Panc1 (cell line): ENCODE results near the gene SLC22A16.

ENCODE experiments used
- POLR2AphosphoS5 ChIP-seq: IDR thresholded peaks from 2 replicates; pipeline ENCODE4 v1.6.1; 2012; ENCODE audit warnings: mild to moderate bottlenecking, low read depth, low read length, moderate library complexity
- TCF7L2 ChIP-seq: IDR thresholded peaks from 2 replicates; pipeline ENCODE4 v1.6.1; 2011; ENCODE audit warnings: mild to moderate bottlenecking, low read depth, low read length, inconsistent platforms
- TF ChIP-seq, protein P1 (sequence below): fragments of 450-650 bp; IDR thresholded peaks from 2 replicates; pipeline ENCODE4 v1.5.1; 2017; ENCODE audit warnings: mild to moderate bottlenecking

DNA sequence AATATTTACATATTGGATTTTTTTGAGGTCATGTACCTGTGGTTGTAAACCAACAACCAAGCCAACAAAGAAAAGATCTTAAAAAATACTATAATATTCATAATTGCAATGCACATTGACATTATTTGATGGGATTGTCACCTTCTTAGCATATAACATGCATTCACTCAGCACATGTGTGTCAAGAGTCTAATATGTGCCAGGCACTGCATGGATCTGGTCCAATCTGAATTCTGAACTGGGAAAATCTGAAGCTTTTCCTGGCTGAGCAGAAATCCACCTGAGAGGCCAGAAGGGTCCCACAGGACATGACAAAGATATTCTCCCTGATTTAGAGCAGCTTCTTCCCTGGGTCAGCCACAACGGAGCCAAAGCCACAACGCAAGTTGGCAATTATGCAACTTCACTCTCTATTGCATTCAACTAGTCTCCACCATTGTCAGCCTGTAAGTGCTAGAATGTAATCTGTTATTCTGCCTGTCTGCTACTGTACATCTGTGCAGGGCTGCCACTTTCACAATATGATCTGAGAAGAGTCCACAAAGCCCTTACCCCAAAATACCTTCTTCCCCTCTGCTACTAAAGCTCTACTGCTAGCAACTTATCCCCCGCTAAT, 44.0 kb downstream of the SLC22A16 start:
- TF ChIP-seq, protein P1, sequence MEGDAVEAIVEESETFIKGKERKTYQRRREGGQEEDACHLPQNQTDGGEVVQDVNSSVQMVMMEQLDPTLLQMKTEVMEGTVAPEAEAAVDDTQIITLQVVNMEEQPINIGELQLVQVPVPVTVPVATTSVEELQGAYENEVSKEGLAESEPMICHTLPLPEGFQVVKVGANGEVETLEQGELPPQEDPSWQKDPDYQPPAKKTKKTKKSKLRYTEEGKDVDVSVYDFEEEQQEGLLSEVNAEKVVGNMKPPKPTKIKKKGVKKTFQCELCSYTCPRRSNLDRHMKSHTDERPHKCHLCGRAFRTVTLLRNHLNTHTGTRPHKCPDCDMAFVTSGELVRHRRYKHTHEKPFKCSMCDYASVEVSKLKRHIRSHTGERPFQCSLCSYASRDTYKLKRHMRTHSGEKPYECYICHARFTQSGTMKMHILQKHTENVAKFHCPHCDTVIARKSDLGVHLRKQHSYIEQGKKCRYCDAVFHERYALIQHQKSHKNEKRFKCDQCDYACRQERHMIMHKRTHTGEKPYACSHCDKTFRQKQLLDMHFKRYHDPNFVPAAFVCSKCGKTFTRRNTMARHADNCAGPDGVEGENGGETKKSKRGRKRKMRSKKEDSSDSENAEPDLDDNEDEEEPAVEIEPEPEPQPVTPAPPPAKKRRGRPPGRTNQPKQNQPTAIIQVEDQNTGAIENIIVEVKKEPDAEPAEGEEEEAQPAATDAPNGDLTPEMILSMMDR: no peak
- TF ChIP-seq POLR2AphosphoS5 (no peak), TCF7L2 (no peak)
